GM19043 (cell line): ENCODE data around the gene SNX25.
"Not testable (repeated sequence)": the region's sequence is repeated elsewhere in the genome, so short reads cannot be mapped to it uniquely, and the experiment has no call there.

ENCODE experiments used
- ATAC-seq: cut with Tn5 transposase; IDR thresholded peaks from one replicate; pipeline ENCODE4 v1.9.1; 2021; ENCODE audit warnings: low read depth; ENCODE audit not compliant: unreplicated experiment

The SNX25 gene

GRCh38 chr4:185335579-185335978 is 126.2 kb downstream of the SNX25 start:
- ATAC-seq = no peak

GRCh38 chr4:185339941-185340340 is 130.5 kb downstream of the SNX25 start:
- ATAC-seq = no peak

GRCh38 chr4:185341377-185341776 is 132.0 kb downstream of the SNX25 start:
- ATAC-seq = peak; percentile 5

- ATAC-seq = peak; percentile 59
Measured at GRCh38 chr4:185341841-185342240, 132.4 kb downstream of the SNX25 start.

- ATAC-seq = peak; percentile 21
Measured at GRCh38 chr4:185343726-185344581, 134.6 kb downstream of the SNX25 start.

- peak; percentile 50 for ATAC-seq
Measured at GRCh38 chr4:185344743-185345538, 135.5 kb downstream of the SNX25 start.

GRCh38 chr4:185346975-185347601 is 137.7 kb downstream of the SNX25 start:
- ATAC-seq = no peak

- no peak for ATAC-seq
Measured at GRCh38 chr4:185351691-185352090, 142.3 kb downstream of the SNX25 start.

- no peak for ATAC-seq
Measured at GRCh38 chr4:185352202-185352601, 142.8 kb downstream of the SNX25 start.

- ATAC-seq = no peak
Measured at GRCh38 chr4:185352741-185353140, 143.3 kb downstream of the SNX25 start.

- ATAC-seq = no peak
Measured at GRCh38 chr4:185357211-185357610, 147.8 kb downstream of the SNX25 start.

- ATAC-seq = no peak
Measured at GRCh38 chr4:185357733-185358440, 148.5 kb downstream of the SNX25 start.

- ATAC-seq = no peak
Measured at GRCh38 chr4:185358514-185358913, 149.1 kb downstream of the SNX25 start.

- no peak for ATAC-seq
Measured at GRCh38 chr4:185358959-185359358, 149.6 kb downstream of the SNX25 start.

- ATAC-seq = no peak
Measured at GRCh38 chr4:185359767-185360446, 150.5 kb downstream of the SNX25 start.

- no peak for ATAC-seq
Measured at GRCh38 chr4:185361872-185362271, 152.5 kb downstream of the SNX25 start.

GRCh38 chr4:185362570-185362969 is 153.2 kb downstream of the SNX25 start:
- not testable (repeated sequence) for ATAC-seq

GRCh38 chr4:185363251-185363650 is 153.9 kb downstream of the SNX25 start:
- ATAC-seq = no peak

- no peak for ATAC-seq
Measured at GRCh38 chr4:185364886-185365285, 155.5 kb downstream of the SNX25 start.

GRCh38 chr4:185369731-185370130 is 160.3 kb downstream of the SNX25 start:
- ATAC-seq = no peak
